WTC11 (cell line): Measurements from ENCODE around the gene ATG4C. TPM values are rescaled to one million over a fixed set of nuclear protein-coding genes. Genes with fewer than 3 reads are reported as not detected.
A peak's percentile ranks its signal among the peaks of the same experiment; 100 is the strongest.

Source experiments
- ATAC-seq: fragments of 200-7000 bp; cut with Tn5 transposase; 2 replicates; pipeline ENCODE4 v1.10.0; 2021; ENCODE audit warnings: mild to moderate bottlenecking, moderate library complexity
- CTCF ChIA-PET: fragments of 300-600 bp; sonication (Branson Sonifier 250); formaldehyde crosslinking; loops from one replicate; lab custom pipeline; 2021; ENCODE audit warnings: antibody characterized with exemption; lab: Charles Lee
- POLR2A ChIA-PET: fragments of 350-600 bp; sonication (Branson Sonifier 250); formaldehyde crosslinking; loops from one replicate; lab custom pipeline; 2021; ENCODE audit warnings: antibody characterized with exemption; lab: Charles Lee
- DNase-seq: peaks from one replicate; pipeline ENCODE4 v3.0.0; 2021; ENCODE audit warnings: low spot score
- H3K27ac Mint-ChIP-seq: 2 replicates; pipeline ENCODE4 v1.8.0; 2021; ENCODE audit warnings: mixed read lengths
- H3K27me3 Mint-ChIP-seq: 2 replicates; pipeline ENCODE4 v1.8.0; 2021; ENCODE audit warnings: low read depth, mild to moderate bottlenecking, moderate library complexity, mixed read lengths
- H3K36me3 Mint-ChIP-seq: 2 replicates; pipeline ENCODE4 v1.8.0; 2021; ENCODE audit warnings: mixed read lengths
- H3K4me1 Mint-ChIP-seq: 2 replicates; pipeline ENCODE4 v1.8.0; 2022; ENCODE audit warnings: mixed read lengths
- H3K4me3 Mint-ChIP-seq: 2 replicates; pipeline ENCODE4 v1.8.0; 2021; ENCODE audit warnings: mild to moderate bottlenecking, moderate library complexity, mixed read lengths
- H3K9me3 Mint-ChIP-seq: 2 replicates; pipeline ENCODE4 v1.8.0; 2021; ENCODE audit warnings: mixed read lengths
- AFF4 ChIP-seq: sonication (generic); formaldehyde crosslinking; IDR thresholded peaks from 2 replicates; pipeline ENCODE4 v1.8.1; 2023; ENCODE audit warnings: mild to moderate bottlenecking, missing genetic modification reagents, borderline replicate concordance
- CREB1 ChIP-seq: sonication (generic); formaldehyde crosslinking; IDR thresholded peaks from 2 replicates; pipeline ENCODE4 v1.8.0; 2023; ENCODE audit warnings: mild to moderate bottlenecking, missing genetic modification reagents
- ESRRA ChIP-seq: sonication (generic); formaldehyde crosslinking; IDR thresholded peaks from 2 replicates; pipeline ENCODE4 v1.8.1; 2022; ENCODE audit warnings: mild to moderate bottlenecking, missing genetic modification reagents, borderline replicate concordance
- FOXK1 ChIP-seq: sonication (generic); formaldehyde crosslinking; IDR thresholded peaks from 2 replicates; pipeline ENCODE4 v1.8.0; 2022; ENCODE audit warnings: mild to moderate bottlenecking, moderate library complexity, missing genetic modification reagents
- GABPB1 ChIP-seq: sonication (generic); formaldehyde crosslinking; IDR thresholded peaks from 2 replicates; pipeline ENCODE4 v1.8.1; 2023; ENCODE audit warnings: mild to moderate bottlenecking, missing genetic modification reagents
- HMGA2 ChIP-seq: fragments of 250-450 bp; sonication (Bioruptor Pico); IDR thresholded peaks from 2 replicates; pipeline ENCODE4 v1.4.0; 2021; ENCODE audit warnings: mild to moderate bottlenecking, moderate library complexity
- JAZF1 ChIP-seq: fragments of 250-450 bp; sonication (Bioruptor Pico); IDR thresholded peaks from 2 replicates; pipeline ENCODE4 v1.9.0; 2021; ENCODE audit warnings: moderate library complexity, mild to moderate bottlenecking, inconsistent platforms
- MXD4 ChIP-seq: fragments of 250-450 bp; sonication (Bioruptor Pico); IDR thresholded peaks from 2 replicates; pipeline ENCODE4 v1.8.0; 2021; ENCODE audit warnings: mild to moderate bottlenecking, moderate library complexity, borderline replicate concordance
- NFYB ChIP-seq: sonication (generic); formaldehyde crosslinking; conservative IDR thresholded peaks from 2 replicates; pipeline ENCODE4 v1.8.0; 2022; ENCODE audit warnings: low read depth, missing genetic modification reagents
- SMAD4 ChIP-seq: sonication (generic); formaldehyde crosslinking; IDR thresholded peaks from 2 replicates; pipeline ENCODE4 v1.8.0; 2022; ENCODE audit warnings: mild to moderate bottlenecking, missing genetic modification reagents
- STAT6 ChIP-seq: sonication (generic); formaldehyde crosslinking; conservative IDR thresholded peaks from 2 replicates; pipeline ENCODE4 v1.8.1; 2023; ENCODE audit warnings: mild to moderate bottlenecking, low read depth, missing genetic modification reagents, moderate library complexity
- TEAD1 ChIP-seq: sonication (generic); formaldehyde crosslinking; IDR thresholded peaks from 2 replicates; pipeline ENCODE4 v1.8.0; 2022; ENCODE audit warnings: mild to moderate bottlenecking, missing genetic modification reagents
- TEAD4 ChIP-seq: sonication (generic); formaldehyde crosslinking; IDR thresholded peaks from 2 replicates; pipeline ENCODE4 v1.8.0; 2022; ENCODE audit warnings: mild to moderate bottlenecking, missing genetic modification reagents
- ZNF121 ChIP-seq: sonication (generic); formaldehyde crosslinking; IDR thresholded peaks from 2 replicates; pipeline ENCODE4 v1.8.0; 2023; ENCODE audit warnings: missing genetic modification reagents
- ZNF232 ChIP-seq: sonication (generic); formaldehyde crosslinking; IDR thresholded peaks from 2 replicates; pipeline ENCODE4 v1.8.0; 2022; ENCODE audit warnings: mild to moderate bottlenecking, missing genetic modification reagents
- ZNF396 ChIP-seq: fragments of 250-450 bp; sonication (Bioruptor Pico); IDR thresholded peaks from 2 replicates; pipeline ENCODE4 v1.8.0; 2021; ENCODE audit warnings: mild to moderate bottlenecking, moderate library complexity, borderline replicate concordance
- ZNF423 ChIP-seq: fragments of 250-450 bp; sonication (Bioruptor Pico); IDR thresholded peaks from 2 replicates; pipeline ENCODE4 v2.1.2; 2022; ENCODE audit warnings: mild to moderate bottlenecking, moderate library complexity
- total RNA-seq: library from RNA; stranded (reverse); gene quantifications from 3 replicates; pipeline ENCODE4 v1.2.3, GENCODE V29; 2021
- TF ChIP-seq, protein P1 (sequence below): fragments of 200-600 bp; IDR thresholded peaks from 2 replicates; pipeline ENCODE4 v1.8.0; 2022; ENCODE audit warnings: antibody characterized with exemption
- TF ChIP-seq, protein P2 (sequence below): sonication (generic); formaldehyde crosslinking; conservative IDR thresholded peaks from 2 replicates; pipeline ENCODE4 v1.8.1; 2022; ENCODE audit warnings: mild to moderate bottlenecking, missing genetic modification reagents
- TF ChIP-seq, protein P3 (sequence below): sonication (generic); formaldehyde crosslinking; IDR thresholded peaks from 2 replicates; pipeline ENCODE4 v1.8.0; 2022; ENCODE audit warnings: mild to moderate bottlenecking, missing genetic modification reagents
- TF ChIP-seq, protein P4 (sequence below): fragments of 250-450 bp; sonication (Bioruptor Pico); IDR thresholded peaks from 2 replicates; pipeline ENCODE4 v1.9.0; 2021; ENCODE audit warnings: moderate library complexity, mild to moderate bottlenecking, inconsistent platforms, borderline replicate concordance
- TF ChIP-seq, protein P5 (sequence below): sonication (generic); formaldehyde crosslinking; IDR thresholded peaks from 2 replicates; pipeline ENCODE4 v1.8.1; 2022; ENCODE audit warnings: low read depth, mild to moderate bottlenecking, moderate library complexity, missing genetic modification reagents, borderline replicate concordance

The ATG4C gene
- total RNA-seq, 1 experiment from 2014 or later = 16.6 TPM

DNA sequence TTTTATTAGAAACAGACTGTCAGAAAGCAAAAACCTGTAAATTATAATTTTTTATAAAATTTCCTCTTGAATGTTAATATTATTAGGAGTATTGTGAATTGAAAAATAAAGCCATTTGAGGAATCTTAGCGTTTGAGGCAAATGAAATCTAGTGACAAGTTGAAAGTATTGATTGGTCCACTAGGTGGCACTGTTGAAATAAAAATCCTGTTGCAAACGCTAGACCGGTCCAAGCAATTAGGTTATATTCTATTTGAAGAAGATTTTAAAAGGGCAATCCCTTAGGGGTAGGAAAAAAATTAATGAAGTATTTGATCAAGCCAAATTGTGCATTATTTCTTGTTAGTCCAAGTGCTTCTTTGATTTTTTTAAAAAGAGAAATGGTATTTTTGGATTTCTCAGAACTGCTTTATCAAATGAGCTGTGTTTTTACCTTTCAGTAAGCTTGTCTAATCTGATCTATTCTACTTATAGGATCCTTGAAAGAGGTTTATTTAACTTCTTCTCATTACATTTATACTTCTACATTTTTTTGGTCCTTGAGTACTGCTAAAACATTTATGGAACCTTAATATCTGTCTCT, 57.7 kb downstream of the ATG4C start:
- ChIA-PET CTCF (interaction anchor here (0.6 to 2.1 kb wide), 39 partner anchors 7 to 697 kb away, joined by 3 to 38 read pairs (median 4); no protein-coding TSS in a partner anchor), POLR2A (interaction anchor here (0.6 kb wide), 1 partner anchor 156 kb away, joined by 3 read pairs; no protein-coding TSS in a partner anchor)
- ATAC-seq (peak; percentile 41; the same call in 1 of the 2 replicates), DNase-seq (no peak)
- TF ChIP-seq ESRRA (CRISPR knock-in tag) = no peak
- TF ChIP-seq, protein P1, sequence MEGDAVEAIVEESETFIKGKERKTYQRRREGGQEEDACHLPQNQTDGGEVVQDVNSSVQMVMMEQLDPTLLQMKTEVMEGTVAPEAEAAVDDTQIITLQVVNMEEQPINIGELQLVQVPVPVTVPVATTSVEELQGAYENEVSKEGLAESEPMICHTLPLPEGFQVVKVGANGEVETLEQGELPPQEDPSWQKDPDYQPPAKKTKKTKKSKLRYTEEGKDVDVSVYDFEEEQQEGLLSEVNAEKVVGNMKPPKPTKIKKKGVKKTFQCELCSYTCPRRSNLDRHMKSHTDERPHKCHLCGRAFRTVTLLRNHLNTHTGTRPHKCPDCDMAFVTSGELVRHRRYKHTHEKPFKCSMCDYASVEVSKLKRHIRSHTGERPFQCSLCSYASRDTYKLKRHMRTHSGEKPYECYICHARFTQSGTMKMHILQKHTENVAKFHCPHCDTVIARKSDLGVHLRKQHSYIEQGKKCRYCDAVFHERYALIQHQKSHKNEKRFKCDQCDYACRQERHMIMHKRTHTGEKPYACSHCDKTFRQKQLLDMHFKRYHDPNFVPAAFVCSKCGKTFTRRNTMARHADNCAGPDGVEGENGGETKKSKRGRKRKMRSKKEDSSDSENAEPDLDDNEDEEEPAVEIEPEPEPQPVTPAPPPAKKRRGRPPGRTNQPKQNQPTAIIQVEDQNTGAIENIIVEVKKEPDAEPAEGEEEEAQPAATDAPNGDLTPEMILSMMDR = peak; percentile 52
- Mint-ChIP-seq H3K36me3 (no peaks in the 10 kb centered on the region), H3K4me3 (no peak overlapping the region), H3K27ac (no peak overlapping the region), H3K9me3 (no peaks in the 10 kb centered on the region), H3K4me1 (peaks cover 7% of the 10 kb centered on the region), H3K27me3 (no peaks in the 10 kb centered on the region)

DNA sequence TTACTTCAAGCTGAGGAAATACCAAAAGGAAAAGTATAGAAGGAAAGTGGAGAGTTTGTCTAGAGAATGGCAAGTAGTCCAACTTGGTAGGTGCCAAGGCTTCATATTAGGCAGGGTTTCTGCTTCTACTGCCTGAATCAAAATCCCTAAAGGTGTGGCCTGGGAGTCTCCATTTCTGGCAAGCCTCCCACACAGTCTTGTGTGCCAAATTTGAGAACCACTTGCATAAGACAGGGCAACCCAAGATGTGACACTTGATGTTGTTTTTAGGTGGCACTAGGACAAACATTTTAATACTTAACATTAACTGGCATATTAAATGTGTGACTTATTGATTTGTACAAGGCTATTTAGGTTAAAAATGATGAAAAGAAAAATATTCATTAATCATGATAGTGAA, 60.1 kb downstream of the ATG4C start:
- no peaks in the 10 kb centered on the region for H3K9me3 Mint-ChIP-seq
- CTCF ChIA-PET = no interaction called here

GRCh38 chr1:62849031-62849430, 65.1 kb downstream of the ATG4C start:
- DNase-seq = no peak
- H3K27me3 Mint-ChIP-seq = no peaks in the 10 kb centered on the region
- H3K36me3 Mint-ChIP-seq = peaks cover 3% of the 10 kb centered on the region; the same call in 1 of the 2 replicates
- H3K9me3 Mint-ChIP-seq = no peaks in the 10 kb centered on the region
- POLR2A ChIA-PET = no interaction called here
- H3K4me3 Mint-ChIP-seq = no peak overlapping the region
- H3K4me1 Mint-ChIP-seq = no peaks in the 10 kb centered on the region
- ATAC-seq = peak; percentile 80
- no peak overlapping the region for H3K27ac Mint-ChIP-seq
- CTCF ChIA-PET = interaction anchor here (0.6 to 1.6 kb wide), 9 partner anchors 8 to 909 kb away, joined by 3 to 13 read pairs (median 4); no protein-coding TSS in a partner anchor
- TF ChIP-seq, protein P2, sequence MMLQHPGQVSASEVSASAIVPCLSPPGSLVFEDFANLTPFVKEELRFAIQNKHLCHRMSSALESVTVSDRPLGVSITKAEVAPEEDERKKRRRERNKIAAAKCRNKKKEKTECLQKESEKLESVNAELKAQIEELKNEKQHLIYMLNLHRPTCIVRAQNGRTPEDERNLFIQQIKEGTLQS (CRISPR knock-in tag) = no peak
- TF ChIP-seq HMGA2 (CRISPR knock-in tag) (no peak), ZNF232 (no peak), AFF4 (no peak)
- TF ChIP-seq, protein P3, sequence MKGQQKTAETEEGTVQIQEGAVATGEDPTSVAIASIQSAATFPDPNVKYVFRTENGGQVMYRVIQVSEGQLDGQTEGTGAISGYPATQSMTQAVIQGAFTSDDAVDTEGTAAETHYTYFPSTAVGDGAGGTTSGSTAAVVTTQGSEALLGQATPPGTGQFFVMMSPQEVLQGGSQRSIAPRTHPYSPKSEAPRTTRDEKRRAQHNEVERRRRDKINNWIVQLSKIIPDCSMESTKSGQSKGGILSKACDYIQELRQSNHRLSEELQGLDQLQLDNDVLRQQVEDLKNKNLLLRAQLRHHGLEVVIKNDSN (CRISPR knock-in tag) = no peak
- TF ChIP-seq, protein P4, sequence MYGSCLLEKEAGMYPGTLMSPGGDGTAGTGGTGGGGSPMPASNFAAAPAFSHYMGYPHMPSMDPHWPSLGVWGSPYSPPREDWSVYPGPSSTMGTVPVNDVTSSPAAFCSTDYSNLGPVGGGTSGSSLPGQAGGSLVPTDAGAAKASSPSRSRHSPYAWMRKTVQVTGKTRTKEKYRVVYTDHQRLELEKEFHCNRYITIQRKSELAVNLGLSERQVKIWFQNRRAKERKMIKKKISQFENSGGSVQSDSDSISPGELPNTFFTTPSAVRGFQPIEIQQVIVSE = no peak

More for the DNA sequence above, 60.1 kb downstream of the ATG4C start:
- no peak for DNase-seq
- Mint-ChIP-seq H3K4me1 (peaks cover 7% of the 10 kb centered on the region), H3K27ac (no peak overlapping the region), H3K4me3 (no peak overlapping the region), H3K36me3 (no peaks in the 10 kb centered on the region), H3K27me3 (no peaks in the 10 kb centered on the region)
- ATAC-seq = no peak
- TF ChIP-seq ZNF423 (no peak), JAZF1 (no peak), HMGA2 (CRISPR knock-in tag) (no peak), CREB1 (CRISPR knock-in tag) (no peak), FOXK1 (CRISPR knock-in tag) (no peak), ZNF121 (no peak), NFYB (CRISPR knock-in tag) (no peak), MXD4 (no peak), TEAD1 (no peak), TEAD4 (CRISPR knock-in tag) (no peak), ZNF396 (CRISPR knock-in tag) (no peak), SMAD4 (CRISPR knock-in tag) (no peak), GABPB1 (CRISPR knock-in tag) (no peak), STAT6 (CRISPR knock-in tag) (no peak)
- TF ChIP-seq, protein P5, sequence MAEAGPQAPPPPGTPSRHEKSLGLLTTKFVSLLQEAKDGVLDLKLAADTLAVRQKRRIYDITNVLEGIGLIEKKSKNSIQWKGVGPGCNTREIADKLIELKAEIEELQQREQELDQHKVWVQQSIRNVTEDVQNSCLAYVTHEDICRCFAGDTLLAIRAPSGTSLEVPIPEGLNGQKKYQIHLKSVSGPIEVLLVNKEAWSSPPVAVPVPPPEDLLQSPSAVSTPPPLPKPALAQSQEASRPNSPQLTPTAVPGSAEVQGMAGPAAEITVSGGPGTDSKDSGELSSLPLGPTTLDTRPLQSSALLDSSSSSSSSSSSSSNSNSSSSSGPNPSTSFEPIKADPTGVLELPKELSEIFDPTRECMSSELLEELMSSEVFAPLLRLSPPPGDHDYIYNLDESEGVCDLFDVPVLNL (CRISPR knock-in tag) = no peak
- TF ChIP-seq, protein P3 (CRISPR knock-in tag) = no peak
- POLR2A ChIA-PET = no interaction called here
